ENCODE data around the gene ENDOG.
"Not testable (repeated sequence)": the region's sequence is repeated elsewhere in the genome, so short reads cannot be mapped to it uniquely, and the experiment has no call there.

- not testable (repeated sequence) for TF ChIP-seq CTCF, POLR2A (IDR thresholded peaks at IDR 0.05)
Measured at GRCh38 chr9:128843171-128843570, 24.9 kb downstream of the ENDOG start.
